ENCODE results near the gene ZSCAN10.

Gene ZSCAN10

DNA sequence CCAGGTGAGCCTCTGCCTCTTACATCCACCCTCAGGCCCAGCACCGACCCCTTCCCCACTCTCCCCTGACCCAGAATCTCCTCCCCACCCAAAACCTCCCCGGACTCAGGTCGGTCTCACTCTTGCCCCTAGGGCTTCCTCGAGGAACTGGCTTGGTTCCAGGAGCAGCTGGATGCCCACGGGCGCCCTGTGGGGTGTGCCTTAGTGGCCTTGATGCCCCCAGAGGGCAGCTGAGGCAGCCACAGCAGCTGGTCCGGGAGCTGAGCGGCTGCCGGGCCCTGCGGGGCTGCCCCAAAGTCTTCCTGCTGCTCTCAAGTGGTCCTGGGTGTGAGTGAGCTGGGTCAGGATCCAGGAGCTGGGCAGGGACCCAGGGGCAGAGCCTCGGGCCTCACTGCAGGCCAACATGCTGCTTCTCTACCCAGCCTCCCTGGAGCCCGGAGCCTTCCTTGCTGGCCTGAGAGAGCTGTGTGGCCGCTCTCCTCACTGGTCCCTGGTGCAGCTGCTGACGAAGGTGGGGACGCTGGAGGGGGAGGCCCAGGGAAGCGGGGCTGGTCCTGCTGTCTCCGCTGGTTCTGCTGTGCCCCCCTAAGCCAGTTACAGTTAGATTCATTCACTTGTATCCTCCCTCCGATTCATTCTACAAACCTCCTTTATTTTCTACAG lies 45.4 kb upstream of the ZSCAN10 start:
- Histone ChIP-seq H3K9me3 (replicated peaks; ENCODE audit: insufficient read depth, low read length) (no peaks in the 10 kb centered on the region), H3K27me3 (replicated peaks; ENCODE audit: insufficient read depth, low read length) (peaks cover 26% of the 10 kb centered on the region), H4K20me1 (ENCODE audit: insufficient read depth, low read length) (no peaks in the 10 kb centered on the region), H3F3A (ENCODE audit: insufficient read depth, low read length) (no peaks in the 10 kb centered on the region), H3K4me1 (ENCODE audit: low read length) (no peaks in the 10 kb centered on the region), H3K9ac (ENCODE audit: low read length) (no peak overlapping the region), H3K36me3 (replicated peaks; ENCODE audit: insufficient read depth, low read length) (no peaks in the 10 kb centered on the region), H3K79me2 (ENCODE audit: low read length) (no peaks in the 10 kb centered on the region), H3K9me2 (replicated peaks; ENCODE audit: insufficient read depth, low read length) (no peaks in the 10 kb centered on the region), H3K4me2 (ENCODE audit: low read depth, low read length) (no peak overlapping the region), H3K4me3 (ENCODE audit: low read length) (no peak overlapping the region), H3K27ac (ENCODE audit: low read length) (no peak overlapping the region), H2AFZ (ENCODE audit: low read length) (no peak overlapping the region)
- DNase-seq = no peak
- TF ChIP-seq EZH2phosphoT487 (IDR thresholded peaks at IDR 0.05; ENCODE audit: low read length) (no peak), EZH2 (optimal IDR thresholded peaks at IDR 0.05; ENCODE audit: low read depth, low read length) (no peak)
- TF ChIP-seq, protein P1, sequence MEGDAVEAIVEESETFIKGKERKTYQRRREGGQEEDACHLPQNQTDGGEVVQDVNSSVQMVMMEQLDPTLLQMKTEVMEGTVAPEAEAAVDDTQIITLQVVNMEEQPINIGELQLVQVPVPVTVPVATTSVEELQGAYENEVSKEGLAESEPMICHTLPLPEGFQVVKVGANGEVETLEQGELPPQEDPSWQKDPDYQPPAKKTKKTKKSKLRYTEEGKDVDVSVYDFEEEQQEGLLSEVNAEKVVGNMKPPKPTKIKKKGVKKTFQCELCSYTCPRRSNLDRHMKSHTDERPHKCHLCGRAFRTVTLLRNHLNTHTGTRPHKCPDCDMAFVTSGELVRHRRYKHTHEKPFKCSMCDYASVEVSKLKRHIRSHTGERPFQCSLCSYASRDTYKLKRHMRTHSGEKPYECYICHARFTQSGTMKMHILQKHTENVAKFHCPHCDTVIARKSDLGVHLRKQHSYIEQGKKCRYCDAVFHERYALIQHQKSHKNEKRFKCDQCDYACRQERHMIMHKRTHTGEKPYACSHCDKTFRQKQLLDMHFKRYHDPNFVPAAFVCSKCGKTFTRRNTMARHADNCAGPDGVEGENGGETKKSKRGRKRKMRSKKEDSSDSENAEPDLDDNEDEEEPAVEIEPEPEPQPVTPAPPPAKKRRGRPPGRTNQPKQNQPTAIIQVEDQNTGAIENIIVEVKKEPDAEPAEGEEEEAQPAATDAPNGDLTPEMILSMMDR (IDR thresholded peaks at IDR 0.05; ENCODE audit: low read length) = no peak

DNA sequence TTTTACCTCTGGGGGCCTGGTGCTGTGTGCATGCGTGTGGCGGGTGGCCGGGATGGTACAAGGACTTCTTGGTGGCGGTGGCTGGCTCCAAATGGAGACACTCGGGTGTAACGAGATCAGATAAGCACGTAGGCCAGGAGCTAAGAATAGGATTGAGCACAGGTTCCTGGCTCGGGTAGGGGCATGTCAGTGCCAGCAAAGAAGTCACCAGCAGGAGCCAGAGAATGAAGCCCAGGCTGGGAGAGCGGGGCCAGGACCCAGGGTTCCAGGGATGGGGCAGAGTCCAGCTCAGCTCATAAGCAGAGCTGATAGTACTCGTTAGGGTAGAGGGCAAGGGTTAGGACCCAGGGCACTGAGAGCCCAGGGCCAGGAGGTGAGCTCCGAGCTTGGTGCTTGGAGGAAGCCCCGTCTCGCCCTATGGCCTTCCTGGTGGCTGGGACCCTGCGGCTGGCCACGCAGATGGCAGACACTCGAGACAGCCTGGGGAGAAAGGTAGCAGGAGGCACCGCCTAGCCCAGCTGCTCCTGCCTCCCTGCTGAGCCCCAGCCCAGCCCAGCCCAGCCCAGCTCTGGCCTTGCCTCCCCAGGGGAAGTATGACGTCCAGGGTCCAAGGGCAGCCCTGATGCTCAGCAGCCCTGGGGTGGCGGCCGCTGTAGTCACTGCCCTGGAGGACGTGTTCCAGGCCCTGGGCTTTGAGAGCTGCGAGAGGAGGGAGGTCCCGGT lies 44.7 kb upstream of the ZSCAN10 start:
- H3K27ac ChIP-seq (ENCODE audit: low read length) = no peak overlapping the region
- no peaks in the 10 kb centered on the region for H3K4me1 ChIP-seq (ENCODE audit: low read length)
- no peak overlapping the region for H2AFZ ChIP-seq (ENCODE audit: low read length)
- no peaks in the 10 kb centered on the region for H3K79me2 ChIP-seq (ENCODE audit: low read length)
- no peak for DNase-seq
- H3K4me3 ChIP-seq (ENCODE audit: low read length) = no peak overlapping the region
- H3K9me3 ChIP-seq (replicated peaks; ENCODE audit: insufficient read depth, low read length) = no peaks in the 10 kb centered on the region
- no peaks in the 10 kb centered on the region for H3F3A ChIP-seq (ENCODE audit: insufficient read depth, low read length)
- peaks cover 22% of the 10 kb centered on the region for H3K27me3 ChIP-seq (replicated peaks; ENCODE audit: insufficient read depth, low read length)
- TF ChIP-seq EZH2 (optimal IDR thresholded peaks at IDR 0.05; ENCODE audit: low read depth, low read length) (no peak), EZH2phosphoT487 (IDR thresholded peaks at IDR 0.05; ENCODE audit: low read length) (no peak)
- TF ChIP-seq, protein P1 (IDR thresholded peaks at IDR 0.05; ENCODE audit: low read length) = no peak
- no peaks in the 10 kb centered on the region for H3K36me3 ChIP-seq (replicated peaks; ENCODE audit: insufficient read depth, low read length)
- H3K9me2 ChIP-seq (replicated peaks; ENCODE audit: insufficient read depth, low read length) = no peaks in the 10 kb centered on the region
- no peak overlapping the region for H3K4me2 ChIP-seq (ENCODE audit: low read depth, low read length)
- no peak overlapping the region for H3K9ac ChIP-seq (ENCODE audit: low read length)
- H4K20me1 ChIP-seq (ENCODE audit: insufficient read depth, low read length) = no peaks in the 10 kb centered on the region

DNA sequence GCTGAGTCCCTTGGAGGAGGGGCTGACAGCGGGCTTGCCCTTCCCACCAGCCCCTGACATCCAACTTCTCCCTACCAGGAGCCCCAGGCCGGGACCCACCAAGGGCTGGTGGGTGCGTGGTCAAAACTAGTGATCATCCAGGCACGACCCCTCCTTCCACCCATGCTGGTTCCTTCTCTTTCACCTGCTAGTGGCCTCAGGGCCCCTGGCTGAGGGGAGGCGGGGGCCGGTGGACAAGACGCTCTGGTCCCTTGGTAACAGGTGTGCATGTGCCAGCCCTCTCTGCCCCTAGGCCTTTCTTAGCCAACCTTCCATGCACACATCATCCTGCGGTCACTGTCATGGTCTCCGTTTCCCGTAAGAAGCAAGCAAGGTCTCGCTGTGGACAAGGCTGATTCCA lies 44.1 kb upstream of the ZSCAN10 start:
- no peak overlapping the region for H3K4me3 ChIP-seq (ENCODE audit: low read length)
- no peak overlapping the region for H2AFZ ChIP-seq (ENCODE audit: low read length)
- H3K9me3 ChIP-seq (replicated peaks; ENCODE audit: insufficient read depth, low read length) = no peaks in the 10 kb centered on the region
- no peaks in the 10 kb centered on the region for H3F3A ChIP-seq (ENCODE audit: insufficient read depth, low read length)
- H3K9ac ChIP-seq (ENCODE audit: low read length) = no peak overlapping the region
- H3K36me3 ChIP-seq (replicated peaks; ENCODE audit: insufficient read depth, low read length) = no peaks in the 10 kb centered on the region
- no peak overlapping the region for H3K27ac ChIP-seq (ENCODE audit: low read length)
- DNase-seq = no peak
- TF ChIP-seq, protein P1 (IDR thresholded peaks at IDR 0.05; ENCODE audit: low read length) = no peak
- no peak for TF ChIP-seq EZH2 (optimal IDR thresholded peaks at IDR 0.05; ENCODE audit: low read depth, low read length)
- no peaks in the 10 kb centered on the region for H3K79me2 ChIP-seq (ENCODE audit: low read length)
- no peaks in the 10 kb centered on the region for H3K9me2 ChIP-seq (replicated peaks; ENCODE audit: insufficient read depth, low read length)
- no peaks in the 10 kb centered on the region for H3K4me1 ChIP-seq (ENCODE audit: low read length)
- H3K4me2 ChIP-seq (ENCODE audit: low read depth, low read length) = no peak overlapping the region
- no peaks in the 10 kb centered on the region for H4K20me1 ChIP-seq (ENCODE audit: insufficient read depth, low read length)
- peaks cover 18% of the 10 kb centered on the region for H3K27me3 ChIP-seq (replicated peaks; ENCODE audit: insufficient read depth, low read length)

All from MM.1S (cell line).